Neural cell (in vitro differentiated cells): ENCODE measurements around the gene RBAK. TPM values are rescaled to one million over a fixed set of nuclear protein-coding genes. Genes with fewer than 3 reads are reported as not detected.
"Not testable (repeated sequence)": the region's sequence is repeated elsewhere in the genome, so short reads cannot be mapped to it uniquely, and the experiment has no call there.

Experiments used
- H2AFZ ChIP-seq: fragments of 200-600, 300-800 bp; sonication (generic), shearing (Covaris generic); 2 replicates; pipeline ENCODE4 v1.6.0; 2014; ENCODE audit warnings: low read depth, mild to moderate bottlenecking, antibody characterized with exemption, low read length, moderate library complexity
- H3F3A ChIP-seq: fragments of 200-600 bp; shearing (Covaris generic); 2 replicates; pipeline ENCODE4 v1.6.1; 2016; ENCODE audit warnings: mild to moderate bottlenecking, moderate library complexity, mixed read lengths, antibody characterized with exemption, low read length; ENCODE audit not compliant: insufficient read depth, poor library complexity, severe bottlenecking
- H3K27ac ChIP-seq: fragments of 200-600, 300-800 bp; sonication (generic), shearing (Covaris generic); 2 replicates; pipeline ENCODE4 v1.5.1; 2014; ENCODE audit warnings: mild to moderate bottlenecking, low read length, moderate library complexity
- H3K27me3 ChIP-seq: fragments of 300-800, 200-600 bp; sonication (generic), shearing (Covaris generic); 2 replicates; pipeline ENCODE4 v1.6.0; 2014; ENCODE audit warnings: mild to moderate bottlenecking, low read depth, low read length, moderate library complexity; ENCODE audit not compliant: insufficient read depth
- H3K36me3 ChIP-seq: fragments of 300-800, 200-600 bp; sonication (generic), shearing (Covaris generic); 2 replicates; pipeline ENCODE4 v1.5.1; 2014; ENCODE audit warnings: mild to moderate bottlenecking, antibody characterized with exemption, low read length, moderate library complexity; ENCODE audit not compliant: insufficient read depth
- H3K4me2 ChIP-seq: fragments of 300-800, 200-600 bp; sonication (generic), shearing (Covaris generic); 2 replicates; pipeline ENCODE4 v1.6.0; 2014; ENCODE audit warnings: mild to moderate bottlenecking, low read length
- H3K4me3 ChIP-seq: fragments of 300-800, 200-600 bp; sonication (generic), shearing (Covaris generic); 2 replicates; pipeline ENCODE4 v1.5.1; 2014; ENCODE audit warnings: mild to moderate bottlenecking, low read length, moderate library complexity
- H3K79me2 ChIP-seq: fragments of 200-600 bp; shearing (Covaris generic); replicated peaks from 2 replicates; pipeline ENCODE4 v1.6.0; 2014; ENCODE audit warnings: mild to moderate bottlenecking, low read length, moderate library complexity; ENCODE audit not compliant: insufficient read depth
- H3K9ac ChIP-seq: fragments of 300-800, 200-600 bp; sonication (generic), shearing (Covaris generic); 2 replicates; pipeline ENCODE4 v1.6.1; 2016; ENCODE audit warnings: mild to moderate bottlenecking, low read length, mixed read lengths
- H3K9me2 ChIP-seq: fragments of 200-600 bp; shearing (Covaris generic); 2 replicates; pipeline ENCODE4 v1.6.1; 2016; ENCODE audit warnings: mild to moderate bottlenecking, low read length, mixed read lengths; ENCODE audit not compliant: insufficient read depth
- H3K9me3 ChIP-seq: fragments of 200-600, 300-800 bp; sonication (generic), shearing (Covaris generic); 2 replicates; pipeline ENCODE4 v1.6.1; 2016; ENCODE audit warnings: mild to moderate bottlenecking, mixed run types, low read length, moderate library complexity, mixed read lengths
- H4K20me1 ChIP-seq: fragments of 200-600 bp; shearing (Covaris generic); 2 replicates; pipeline ENCODE4 v1.6.1; 2016; ENCODE audit warnings: mild to moderate bottlenecking, mixed run types; ENCODE audit not compliant: insufficient read depth
- EP300 ChIP-seq: fragments of 450-650 bp; conservative IDR thresholded peaks from 2 replicates; pipeline ENCODE4 v1.6.1; 2014; ENCODE audit warnings: antibody characterized with exemption, mild to moderate bottlenecking, moderate library complexity; ENCODE audit not compliant: poor library complexity, severe bottlenecking
- EZH2 ChIP-seq: fragments of 200-600, 300-800 bp; shearing (Covaris generic), sonication (generic); IDR thresholded peaks from 2 replicates; pipeline ENCODE4 v1.6.1; 2014; ENCODE audit warnings: antibody characterized with exemption, low read length, borderline replicate concordance, mild to moderate bottlenecking; ENCODE audit not compliant: insufficient read depth, poor library complexity, severe bottlenecking
- MXI1 ChIP-seq: fragments of 450-650 bp; conservative IDR thresholded peaks from 2 replicates; pipeline ENCODE4 v1.6.1; 2014; ENCODE audit warnings: antibody characterized with exemption, mild to moderate bottlenecking; ENCODE audit not compliant: poor library complexity, severe bottlenecking
- POLR2AphosphoS5 ChIP-seq: IDR thresholded peaks from 2 replicates; pipeline ENCODE4 v1.6.1; 2012
- RAD21 ChIP-seq: fragments of 450-650 bp; conservative IDR thresholded peaks from 2 replicates; pipeline ENCODE4 v1.6.1; 2014; ENCODE audit warnings: antibody characterized with exemption, mild to moderate bottlenecking, moderate library complexity
- SMC3 ChIP-seq: fragments of 450-650 bp; conservative IDR thresholded peaks from 2 replicates; pipeline ENCODE4 v1.6.1; 2014; ENCODE audit warnings: antibody characterized with exemption, mild to moderate bottlenecking, moderate library complexity; ENCODE audit not compliant: poor library complexity
- TAF1 ChIP-seq: IDR thresholded peaks from 2 replicates; pipeline ENCODE4 v1.6.1; 2012; ENCODE audit warnings: low read depth
- polyA plus RNA-seq: library from polyadenylated mRNA; depleted of rRNA; stranded (reverse); fragments of >200 nt; gene quantifications from 2 replicates; pipeline ENCODE4 v1.2.3, GENCODE V29; 2014
- TF ChIP-seq, protein P1 (sequence below): fragments of 450-650 bp; IDR thresholded peaks from 2 replicates; pipeline ENCODE4 v1.5.1; 2014; ENCODE audit warnings: antibody characterized with exemption, mild to moderate bottlenecking, moderate library complexity; ENCODE audit not compliant: poor library complexity, severe bottlenecking
- TF ChIP-seq, protein P2 (sequence below): IDR thresholded peaks from 2 replicates; pipeline ENCODE4 v1.6.1; 2012; ENCODE audit warnings: borderline replicate concordance

RBAK gene
- polyA plus RNA-seq, 1 donor from 2014 or later: 12.0 TPM

DNA sequence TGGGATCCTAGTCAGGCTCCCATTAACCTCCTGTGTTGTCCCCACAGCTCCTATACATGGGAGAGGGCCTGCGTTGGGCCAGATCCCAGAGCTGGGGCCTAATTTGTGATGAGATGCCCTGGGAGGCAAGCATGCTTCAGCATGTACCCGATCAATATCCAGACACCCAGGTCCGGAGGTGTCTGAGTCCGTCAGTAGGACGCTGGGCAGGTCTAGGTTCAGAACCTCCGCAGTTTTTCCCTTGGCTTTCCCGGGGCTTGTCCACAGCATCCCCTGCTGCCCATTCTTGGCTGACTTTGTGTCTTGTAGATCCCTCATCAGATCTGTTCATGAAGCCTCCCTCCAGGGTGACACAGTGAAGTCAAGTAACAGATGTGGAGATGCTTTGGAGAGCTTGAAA, 32.7 kb upstream of the RBAK start:
- no peak overlapping the region for H3K9ac ChIP-seq
- H3K79me2 ChIP-seq: no peaks in the 10 kb centered on the region
- no peak overlapping the region for H3K4me2 ChIP-seq
- TF ChIP-seq EP300 (no peak), POLR2AphosphoS5 (no peak), MXI1 (no peak), EZH2 (no peak), RAD21 (no peak), TAF1 (no peak)
- TF ChIP-seq, protein P1, sequence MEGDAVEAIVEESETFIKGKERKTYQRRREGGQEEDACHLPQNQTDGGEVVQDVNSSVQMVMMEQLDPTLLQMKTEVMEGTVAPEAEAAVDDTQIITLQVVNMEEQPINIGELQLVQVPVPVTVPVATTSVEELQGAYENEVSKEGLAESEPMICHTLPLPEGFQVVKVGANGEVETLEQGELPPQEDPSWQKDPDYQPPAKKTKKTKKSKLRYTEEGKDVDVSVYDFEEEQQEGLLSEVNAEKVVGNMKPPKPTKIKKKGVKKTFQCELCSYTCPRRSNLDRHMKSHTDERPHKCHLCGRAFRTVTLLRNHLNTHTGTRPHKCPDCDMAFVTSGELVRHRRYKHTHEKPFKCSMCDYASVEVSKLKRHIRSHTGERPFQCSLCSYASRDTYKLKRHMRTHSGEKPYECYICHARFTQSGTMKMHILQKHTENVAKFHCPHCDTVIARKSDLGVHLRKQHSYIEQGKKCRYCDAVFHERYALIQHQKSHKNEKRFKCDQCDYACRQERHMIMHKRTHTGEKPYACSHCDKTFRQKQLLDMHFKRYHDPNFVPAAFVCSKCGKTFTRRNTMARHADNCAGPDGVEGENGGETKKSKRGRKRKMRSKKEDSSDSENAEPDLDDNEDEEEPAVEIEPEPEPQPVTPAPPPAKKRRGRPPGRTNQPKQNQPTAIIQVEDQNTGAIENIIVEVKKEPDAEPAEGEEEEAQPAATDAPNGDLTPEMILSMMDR: no peak
- no peak overlapping the region for H2AFZ ChIP-seq
- no peaks in the 10 kb centered on the region for H3K9me3 ChIP-seq
- no peak overlapping the region for H3K4me3 ChIP-seq
- H3K27me3 ChIP-seq: no peaks in the 10 kb centered on the region
- no peaks in the 10 kb centered on the region for H3F3A ChIP-seq
- H3K9me2 ChIP-seq: no peaks in the 10 kb centered on the region
- no peaks in the 10 kb centered on the region for H4K20me1 ChIP-seq
- no peak overlapping the region for H3K27ac ChIP-seq
- no peaks in the 10 kb centered on the region for H3K36me3 ChIP-seq

DNA sequence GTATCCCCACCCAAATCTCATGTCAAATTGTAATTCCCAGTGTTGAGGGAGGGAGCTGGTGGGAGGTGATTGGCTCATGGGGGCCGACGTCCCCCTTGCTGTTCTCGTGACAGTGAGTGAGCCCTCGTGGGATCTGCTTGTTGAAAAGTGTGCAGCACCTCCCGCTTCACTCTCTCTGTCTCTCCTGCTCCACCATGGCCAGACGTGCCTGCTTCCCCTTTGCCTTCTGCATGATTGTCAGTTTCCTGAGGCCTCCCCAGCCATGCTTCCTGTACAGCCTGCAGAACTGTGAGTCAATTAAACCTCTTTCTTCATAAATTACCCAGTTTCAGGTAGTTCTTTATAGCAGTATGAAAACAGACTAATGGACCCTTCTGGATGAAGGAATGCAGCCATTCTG, 29.7 kb upstream of the RBAK start:
- H2AFZ ChIP-seq, H3K27me3 ChIP-seq, H3K9me2 ChIP-seq, H3F3A ChIP-seq, H3K79me2 ChIP-seq, H3K4me3 ChIP-seq, H3K27ac ChIP-seq, H3K4me2 ChIP-seq, H3K36me3 ChIP-seq, H3K9ac ChIP-seq, H3K9me3 ChIP-seq, H4K20me1 ChIP-seq: not testable (repeated sequence)

DNA sequence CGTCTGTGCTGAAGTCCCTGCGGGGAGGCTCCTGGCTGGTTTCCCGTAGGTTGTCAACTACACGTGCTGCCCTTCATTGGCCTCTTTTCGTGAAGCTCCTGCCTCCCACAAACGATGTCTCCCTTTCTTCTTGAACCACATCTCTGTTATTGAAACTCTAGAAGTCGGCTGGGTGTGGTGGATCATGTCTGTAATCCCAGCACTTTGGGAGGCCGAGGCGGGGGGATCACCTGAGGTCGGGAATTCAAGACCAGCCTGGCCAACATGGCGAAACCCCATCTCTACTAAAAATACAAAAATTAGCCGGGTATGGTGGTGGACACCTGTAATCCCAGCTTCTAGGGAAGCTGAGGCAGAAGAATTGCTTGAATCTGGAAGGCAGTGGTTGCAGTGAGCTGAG, 28.0 kb upstream of the RBAK start:
- not testable (repeated sequence) for H3K27me3 ChIP-seq, H3K4me2 ChIP-seq, H3K9ac ChIP-seq, H3K4me3 ChIP-seq, H3K9me2 ChIP-seq, H3F3A ChIP-seq, H3K79me2 ChIP-seq, H3K36me3 ChIP-seq, H3K9me3 ChIP-seq, H3K27ac ChIP-seq, H2AFZ ChIP-seq, H4K20me1 ChIP-seq

DNA sequence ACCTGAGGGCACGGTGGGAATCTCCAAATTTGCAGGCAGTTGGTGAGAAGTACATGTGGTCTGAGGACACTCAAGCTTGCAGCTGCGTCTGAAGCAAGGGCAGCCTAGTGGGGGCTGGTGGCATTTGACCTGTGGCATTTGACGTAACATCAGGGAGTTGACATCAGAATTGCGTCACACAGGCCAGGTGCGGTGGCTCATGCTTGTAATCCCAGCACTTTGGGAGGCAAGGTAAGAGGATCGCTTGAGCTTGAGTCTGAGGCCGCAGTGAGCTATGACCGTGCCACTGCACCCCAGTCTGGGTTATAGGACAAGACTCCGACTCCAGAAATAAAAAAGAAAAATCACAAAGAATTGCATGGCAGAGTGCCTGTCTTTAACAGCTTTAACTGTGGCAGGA, 25.6 kb upstream of the RBAK start:
- Histone ChIP-seq H3K9me3 (no peaks in the 10 kb centered on the region), H3K27me3 (no peaks in the 10 kb centered on the region), H3K9ac (no peak overlapping the region), H4K20me1 (no peaks in the 10 kb centered on the region), H3F3A (no peaks in the 10 kb centered on the region), H3K79me2 (no peaks in the 10 kb centered on the region), H3K36me3 (no peaks in the 10 kb centered on the region), H2AFZ (no peak overlapping the region), H3K9me2 (no peaks in the 10 kb centered on the region), H3K4me2 (no peak overlapping the region), H3K27ac (no peak overlapping the region), H3K4me3 (no peak overlapping the region)
- no peak for TF ChIP-seq EZH2
- TF ChIP-seq RAD21: no peak
- TF ChIP-seq MXI1: no peak
- TF ChIP-seq, protein P1: no peak
- TF ChIP-seq TAF1: no peak
- no peak for TF ChIP-seq POLR2AphosphoS5
- TF ChIP-seq, protein P2, sequence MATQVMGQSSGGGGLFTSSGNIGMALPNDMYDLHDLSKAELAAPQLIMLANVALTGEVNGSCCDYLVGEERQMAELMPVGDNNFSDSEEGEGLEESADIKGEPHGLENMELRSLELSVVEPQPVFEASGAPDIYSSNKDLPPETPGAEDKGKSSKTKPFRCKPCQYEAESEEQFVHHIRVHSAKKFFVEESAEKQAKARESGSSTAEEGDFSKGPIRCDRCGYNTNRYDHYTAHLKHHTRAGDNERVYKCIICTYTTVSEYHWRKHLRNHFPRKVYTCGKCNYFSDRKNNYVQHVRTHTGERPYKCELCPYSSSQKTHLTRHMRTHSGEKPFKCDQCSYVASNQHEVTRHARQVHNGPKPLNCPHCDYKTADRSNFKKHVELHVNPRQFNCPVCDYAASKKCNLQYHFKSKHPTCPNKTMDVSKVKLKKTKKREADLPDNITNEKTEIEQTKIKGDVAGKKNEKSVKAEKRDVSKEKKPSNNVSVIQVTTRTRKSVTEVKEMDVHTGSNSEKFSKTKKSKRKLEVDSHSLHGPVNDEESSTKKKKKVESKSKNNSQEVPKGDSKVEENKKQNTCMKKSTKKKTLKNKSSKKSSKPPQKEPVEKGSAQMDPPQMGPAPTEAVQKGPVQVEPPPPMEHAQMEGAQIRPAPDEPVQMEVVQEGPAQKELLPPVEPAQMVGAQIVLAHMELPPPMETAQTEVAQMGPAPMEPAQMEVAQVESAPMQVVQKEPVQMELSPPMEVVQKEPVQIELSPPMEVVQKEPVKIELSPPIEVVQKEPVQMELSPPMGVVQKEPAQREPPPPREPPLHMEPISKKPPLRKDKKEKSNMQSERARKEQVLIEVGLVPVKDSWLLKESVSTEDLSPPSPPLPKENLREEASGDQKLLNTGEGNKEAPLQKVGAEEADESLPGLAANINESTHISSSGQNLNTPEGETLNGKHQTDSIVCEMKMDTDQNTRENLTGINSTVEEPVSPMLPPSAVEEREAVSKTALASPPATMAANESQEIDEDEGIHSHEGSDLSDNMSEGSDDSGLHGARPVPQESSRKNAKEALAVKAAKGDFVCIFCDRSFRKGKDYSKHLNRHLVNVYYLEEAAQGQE: no peak
- TF ChIP-seq SMC3: no peak
- TF ChIP-seq EP300: no peak
